CD4-positive, alpha-beta memory T cell (primary cell): ENCODE data around the gene PRKG1. TPM values are rescaled to one million over a fixed set of nuclear protein-coding genes. Genes with fewer than 3 reads are reported as not detected.

Experiments
- CTCF ChIA-PET: fragments of 350-600 bp; sonication (Branson Sonifier 250); formaldehyde crosslinking; loops from one replicate; lab custom pipeline; 2021; ENCODE audit warnings: inconsistent platforms; ENCODE audit not compliant: partially characterized antibody; lab: Charles Lee
- POLR2A ChIA-PET: fragments of 350-600 bp; sonication (Branson Sonifier 250); formaldehyde crosslinking; loops from one replicate; lab custom pipeline; 2021; ENCODE audit not compliant: partially characterized antibody; lab: Charles Lee
- DNase-seq, 5 donors: peaks; one replicate each; pipeline versions ENCODE4 v3.0.0 to v3.0.0-alpha.2; 2020 to 2022; ENCODE audit warnings: mixed read lengths in 1 of 5
- H3K27ac ChIP-seq: one replicate; pipeline ENCODE4 v1.7.0; 2013; ENCODE audit warnings: low read depth, low read length
- H3K27me3 ChIP-seq: 2 replicates; pipeline ENCODE4 v1.7.0; 2013; ENCODE audit warnings: mild to moderate bottlenecking, low read length, moderate library complexity; ENCODE audit not compliant: insufficient read depth
- H3K36me3 ChIP-seq: 2 replicates; pipeline ENCODE4 v1.7.0; 2013; ENCODE audit warnings: mild to moderate bottlenecking, low read length, moderate library complexity; ENCODE audit not compliant: insufficient read depth
- H3K4me1 ChIP-seq: 2 replicates; pipeline ENCODE4 v1.7.0; 2013; ENCODE audit warnings: mild to moderate bottlenecking, low read length, moderate library complexity; ENCODE audit not compliant: insufficient read depth
- H3K4me3 ChIP-seq, 2 donors: one replicate each; pipeline ENCODE4 v1.7.0; 2013; ENCODE audit warnings: low read length in 2 of 2, mild to moderate bottlenecking in 1 of 2
- H3K9me3 ChIP-seq, 2 donors: one replicate each; pipeline ENCODE4 v1.7.0; 2013; ENCODE audit warnings: low read length in 2 of 2, control low read depth in 1 of 2; ENCODE audit not compliant: control insufficient read depth in 1 of 2
- H3K27ac Mint-ChIP-seq, 7 donors: one replicate each; pipeline ENCODE4 v1.8.0; 2020 to 2021; ENCODE audit warnings: mixed read lengths in 7 of 7, mild to moderate bottlenecking in 6 of 7, inconsistent platforms in 3 of 7, moderate library complexity in 3 of 7
- H3K27me3 Mint-ChIP-seq, 2 donors: one replicate each; pipeline ENCODE4 v1.8.0; 2020 to 2021; ENCODE audit warnings: mixed read lengths in 2 of 2
- H3K36me3 Mint-ChIP-seq, 2 donors: one replicate each; pipeline ENCODE4 v1.8.0; 2020 to 2021; ENCODE audit warnings: mixed read lengths in 2 of 2, inconsistent platforms in 1 of 2, mild to moderate bottlenecking in 1 of 2
- H3K4me1 Mint-ChIP-seq, 4 donors: one replicate each; pipeline ENCODE4 v1.8.0; 2020 to 2021; ENCODE audit warnings: mixed read lengths in 4 of 4, mild to moderate bottlenecking in 1 of 4
- H3K4me3 Mint-ChIP-seq, 8 donors: one replicate each; pipeline ENCODE4 v1.8.0; 2020 to 2021; ENCODE audit warnings: mixed read lengths in 8 of 8, mild to moderate bottlenecking in 7 of 8, moderate library complexity in 6 of 8, inconsistent platforms in 3 of 8
- H3K9me3 Mint-ChIP-seq, 8 donors: one replicate each; pipeline ENCODE4 v1.8.0; 2020 to 2021; ENCODE audit warnings: mixed read lengths in 8 of 8, mild to moderate bottlenecking in 5 of 8, inconsistent platforms in 3 of 8, moderate library complexity in 1 of 8
- intact Hi-C: fragments of 100-400 bp; cut with micrococcal nuclease; formaldehyde crosslinking; loops from one replicate; pipeline ENCODE4 v1.15.1; 2023
- polyA plus RNA-seq, 2 donors: library from polyadenylated mRNA; unstranded; fragments of 300-500 nt; fragmentation: Illumina TruSeq; gene quantifications; one replicate each; pipeline ENCODE4 v1.2.3, GENCODE V29; 2021
- total RNA-seq, 2 experiments: library from RNA; stranded (reverse); gene quantifications; one replicate each; pipeline ENCODE4 v1.2.3, GENCODE V29; 2021

Gene PRKG1
- total and polyA plus RNA-seq, 4 experiments from 2014 or later: 0.06 to 0.20 TPM; not detected in 2

- CTCF ChIA-PET: interaction anchor here (1.0 to 2.4 kb wide), 3 partner anchors 355 to 897 kb away, joined by 3 to 10 read pairs (median 8); no protein-coding TSS in a partner anchor
- no peaks in the 10 kb centered on the region for H3K4me1 ChIP-seq
- no peaks in the 10 kb centered on the region for H3K9me3 ChIP-seq
- no peak overlapping the region for H3K4me3 ChIP-seq
- Mint-ChIP-seq H3K9me3 (peaks cover 0 to 2% (median 0%) of the 10 kb centered on the region in 8 donors), H3K4me1 (no peaks in the 10 kb centered on the region), H3K4me3 (no peak overlapping the region), H3K27ac (no peak overlapping the region), H3K36me3 (no peaks in the 10 kb centered on the region), H3K27me3 (peaks cover 0 to 3% of the 10 kb centered on the region in 2 donors)
- no peak overlapping the region for H3K27ac ChIP-seq
- POLR2A ChIA-PET: no interaction called here
- H3K36me3 ChIP-seq: no peaks in the 10 kb centered on the region
- intact Hi-C loops: loop anchor here (1.0 to 2.0 kb wide), 3 partner anchors 358 to 1153 kb away; no protein-coding TSS in a partner anchor
- no peak for DNase-seq
- no peaks in the 10 kb centered on the region for H3K27me3 ChIP-seq
These were observed 10.4 kb upstream of the PRKG1 start for GRCh38 chr10:51063659-51064535.

GRCh38 chr10:51066231-51066630 lies 8.1 kb upstream of the PRKG1 start:
- DNase-seq: no peak
- H3K4me3 Mint-ChIP-seq: no peak overlapping the region
- Histone ChIP-seq H3K4me1 (no peaks in the 10 kb centered on the region), H3K36me3 (no peaks in the 10 kb centered on the region), H3K27ac (no peak overlapping the region), H3K4me3 (no peak overlapping the region), H3K27me3 (no peaks in the 10 kb centered on the region), H3K9me3 (no peaks in the 10 kb centered on the region)
- H3K36me3 Mint-ChIP-seq: no peaks in the 10 kb centered on the region
- no peak overlapping the region for H3K27ac Mint-ChIP-seq
- H3K9me3 Mint-ChIP-seq: no peaks in the 10 kb centered on the region
- no peaks in the 10 kb centered on the region for H3K4me1 Mint-ChIP-seq
- H3K27me3 Mint-ChIP-seq: peaks cover 1 to 3% of the 10 kb centered on the region in 2 donors
- ChIA-PET POLR2A (no interaction called here), CTCF (no interaction called here)
- intact Hi-C loops: no loop called here

- peaks cover 25 to 27% of the 10 kb centered on the region in 2 donors for H3K27me3 Mint-ChIP-seq
- H3K36me3 Mint-ChIP-seq: no peaks in the 10 kb centered on the region
- Histone ChIP-seq H3K27me3 (peaks cover 9% of the 10 kb centered on the region), H3K27ac (no peak overlapping the region), H3K4me3 (no peak overlapping the region), H3K9me3 (no peaks in the 10 kb centered on the region), H3K36me3 (no peaks in the 10 kb centered on the region), H3K4me1 (no peaks in the 10 kb centered on the region)
- H3K4me3 Mint-ChIP-seq: no peak overlapping the region
- ChIA-PET CTCF (interaction anchor here (1.0 kb wide), 1 partner anchor 11 kb away, joined by 3 read pairs; no protein-coding TSS in a partner anchor), POLR2A (no interaction called here)
- H3K9me3 Mint-ChIP-seq: no peaks in the 10 kb centered on the region
- peaks cover 2 to 17% (median 12%) of the 10 kb centered on the region in 4 donors for H3K4me1 Mint-ChIP-seq
- DNase-seq: no peak
- H3K27ac Mint-ChIP-seq: no peak overlapping the region
- intact Hi-C loops: no loop called here
These were observed 2.1 kb upstream of the PRKG1 start for GRCh38 chr10:51072210-51072609.

GRCh38 chr10:51072921-51073434 lies 1.3 kb upstream of the PRKG1 start:
- peaks cover 2 to 17% (median 12%) of the 10 kb centered on the region in 4 donors for H3K4me1 Mint-ChIP-seq
- intact Hi-C loops: no loop called here

DNA sequence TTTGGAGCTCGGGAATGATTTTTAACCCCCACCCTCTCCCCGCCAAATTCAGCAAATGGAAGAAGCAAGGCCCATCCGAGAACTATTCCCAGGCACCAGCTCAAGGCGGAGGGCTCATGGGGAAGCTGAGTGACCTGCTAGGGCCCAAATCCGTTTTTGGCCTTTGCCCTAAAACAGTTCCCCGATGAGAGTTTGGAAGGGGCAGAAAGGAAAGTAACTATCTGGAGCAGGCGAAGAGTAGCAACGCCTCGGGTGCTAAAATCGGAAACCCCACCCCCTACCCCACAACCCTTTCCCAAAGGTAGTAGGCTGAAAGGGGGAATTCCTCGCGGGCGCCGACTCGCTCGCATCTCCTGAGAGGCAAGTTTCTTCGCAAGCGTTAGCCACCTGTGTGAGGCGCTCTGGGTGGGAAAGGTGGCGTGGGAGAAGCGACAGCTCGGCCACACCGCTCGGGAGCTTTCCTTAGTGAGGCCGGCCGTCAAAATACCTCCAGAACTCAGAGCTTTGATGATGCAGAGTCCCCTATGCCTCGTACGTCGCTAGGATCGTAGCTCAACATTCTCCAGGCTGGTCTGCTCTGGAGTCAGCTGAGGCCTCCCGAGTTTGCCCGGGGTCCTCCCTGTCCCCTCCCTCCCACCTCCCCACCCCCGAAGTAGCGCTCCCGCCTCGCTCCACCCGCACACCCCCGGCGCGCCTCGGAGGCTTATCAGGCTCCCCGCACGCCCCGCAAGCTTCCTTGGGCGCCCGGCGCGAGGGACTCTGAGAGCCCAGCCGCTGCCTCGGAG lies 642 bp upstream of the PRKG1 start:
- ChIA-PET POLR2A (no interaction called here), CTCF (no interaction called here)
- H3K4me3 Mint-ChIP-seq: peak overlapping the region in 5 of 8 donors; percentile 33 to 81 (median 59)
- intact Hi-C loops: no loop called here
- H3K36me3 Mint-ChIP-seq: no peaks in the 10 kb centered on the region
- Histone ChIP-seq H3K27ac (no peak overlapping the region), H3K27me3 (peaks cover 9% of the 10 kb centered on the region), H3K36me3 (no peaks in the 10 kb centered on the region), H3K4me3 (no peak overlapping the region), H3K9me3 (no peaks in the 10 kb centered on the region), H3K4me1 (no peaks in the 10 kb centered on the region)
- peaks cover 22 to 27% of the 10 kb centered on the region in 2 donors for H3K27me3 Mint-ChIP-seq
- no peak for DNase-seq
- no peak overlapping the region for H3K27ac Mint-ChIP-seq
- peaks cover 2 to 17% (median 12%) of the 10 kb centered on the region in 4 donors for H3K4me1 Mint-ChIP-seq
- H3K9me3 Mint-ChIP-seq: no peaks in the 10 kb centered on the region

More at GRCh38 chr10:51072921-51073434, 1.3 kb upstream of the PRKG1 start:
- peaks cover 9% of the 10 kb centered on the region for H3K27me3 ChIP-seq
- H3K27ac ChIP-seq: no peak overlapping the region
- H3K36me3 Mint-ChIP-seq: no peaks in the 10 kb centered on the region
- no peaks in the 10 kb centered on the region for H3K9me3 Mint-ChIP-seq
- no peaks in the 10 kb centered on the region for H3K36me3 ChIP-seq
- H3K4me3 ChIP-seq: no peak overlapping the region
- DNase-seq: no peak
- ChIA-PET POLR2A (no interaction called here), CTCF (interaction anchor here (1.0 kb wide), 1 partner anchor 10 kb away, joined by 3 read pairs; no protein-coding TSS in a partner anchor)
- no peak overlapping the region for H3K27ac Mint-ChIP-seq
- H3K4me3 Mint-ChIP-seq: peak overlapping the region in 3 of 8 donors; percentile 48 to 81 (median 61)
- H3K27me3 Mint-ChIP-seq: peaks cover 25 to 27% of the 10 kb centered on the region in 2 donors
- no peaks in the 10 kb centered on the region for H3K4me1 ChIP-seq
- no peaks in the 10 kb centered on the region for H3K9me3 ChIP-seq

GRCh38 chr10:51075043-51075872 lies 971 bp downstream of the PRKG1 start:
- Histone ChIP-seq H3K4me1 (no peaks in the 10 kb centered on the region), H3K27ac (no peak overlapping the region), H3K36me3 (no peaks in the 10 kb centered on the region), H3K27me3 (peaks cover 9% of the 10 kb centered on the region), H3K4me3 (no peak overlapping the region), H3K9me3 (no peaks in the 10 kb centered on the region)
- Mint-ChIP-seq H3K27me3 (peaks cover 25 to 27% of the 10 kb centered on the region in 2 donors), H3K27ac (no peak overlapping the region), H3K9me3 (no peaks in the 10 kb centered on the region), H3K4me3 (peak overlapping the region; percentile 36 to 88 (median 64)), H3K36me3 (no peaks in the 10 kb centered on the region), H3K4me1 (peaks cover 2 to 17% (median 12%) of the 10 kb centered on the region in 4 donors)
- DNase-seq: no peak
- intact Hi-C loops: no loop called here
- ChIA-PET POLR2A (no interaction called here), CTCF (no interaction called here)
